ENCODE measurements around the gene NEDD4. TPM values are rescaled to one million over a fixed set of nuclear protein-coding genes. Genes with fewer than 3 reads are reported as not detected.
"Not testable (repeated sequence)": the region's sequence is repeated elsewhere in the genome, so short reads cannot be mapped to it uniquely, and the experiment has no call there.

Gene NEDD4
- total RNA-seq, 2 experiments from 2014 or later = 18.5 to 18.7 TPM

- H3K36me3 Mint-ChIP-seq = peaks cover 2% of the 10 kb centered on the region
- no peak overlapping the region for H3K4me3 Mint-ChIP-seq
- H3K9me3 Mint-ChIP-seq = no peaks in the 10 kb centered on the region
- POLR2A ChIA-PET = no interaction called here
- H3K27ac Mint-ChIP-seq = peak overlapping the region; percentile 33
- peaks cover 17% of the 10 kb centered on the region for H3K4me1 Mint-ChIP-seq (ENCODE audit: low read depth)
- CTCF ChIA-PET = interaction anchor here (2.2 kb wide), 1 partner anchor 16 kb away, joined by 8 read pairs; no protein-coding TSS in a partner anchor
- intact Hi-C loops (cut with micrococcal nuclease) = no loop called here
- no peak for DNase-seq
- H3K27me3 Mint-ChIP-seq = no peaks in the 10 kb centered on the region
Measured at GRCh38 chr15:55829826-55830225, 163.6 kb downstream of the NEDD4 start.

- H3K36me3 Mint-ChIP-seq = peaks cover 2% of the 10 kb centered on the region
- no peaks in the 10 kb centered on the region for H3K9me3 Mint-ChIP-seq
- ChIA-PET CTCF (no interaction called here), POLR2A (no interaction called here)
- no peak overlapping the region for H3K4me3 Mint-ChIP-seq
- intact Hi-C loops (cut with micrococcal nuclease) = no loop called here
- no peak for DNase-seq
- no peaks in the 10 kb centered on the region for H3K27me3 Mint-ChIP-seq
- peaks cover 17% of the 10 kb centered on the region for H3K4me1 Mint-ChIP-seq (ENCODE audit: low read depth)
- no peak overlapping the region for H3K27ac Mint-ChIP-seq
Measured at GRCh38 chr15:55827955-55828354, 165.5 kb downstream of the NEDD4 start.

- no peaks in the 10 kb centered on the region for H3K9me3 Mint-ChIP-seq
- H3K4me1 Mint-ChIP-seq (ENCODE audit: low read depth) = peaks cover 17% of the 10 kb centered on the region
- no peaks in the 10 kb centered on the region for H3K27me3 Mint-ChIP-seq
- intact Hi-C loops (cut with micrococcal nuclease) = no loop called here
- H3K36me3 Mint-ChIP-seq = no peaks in the 10 kb centered on the region
- ChIA-PET POLR2A (no interaction called here), CTCF (no interaction called here)
- DNase-seq = no peak
- no peak overlapping the region for H3K27ac Mint-ChIP-seq
- no peak overlapping the region for H3K4me3 Mint-ChIP-seq
Measured at GRCh38 chr15:55827204-55827603, 166.2 kb downstream of the NEDD4 start.

GRCh38 chr15:55824857-55825613 lies 168.4 kb downstream of the NEDD4 start:
- CTCF ChIA-PET = interaction anchor here (1.4 kb wide), 2 partner anchors 21 to 50 kb away, joined by 4 to 6 read pairs; no protein-coding TSS in a partner anchor
- Mint-ChIP-seq H3K27ac (no peak overlapping the region), H3K27me3 (peaks cover 3% of the 10 kb centered on the region), H3K9me3 (no peaks in the 10 kb centered on the region), H3K4me1 (ENCODE audit: low read depth) (peaks cover 12% of the 10 kb centered on the region), H3K4me3 (no peak overlapping the region), H3K36me3 (no peaks in the 10 kb centered on the region)
- POLR2A ChIA-PET = no interaction called here
- intact Hi-C loops (cut with micrococcal nuclease) = no loop called here
- DNase-seq = no peak

GRCh38 chr15:55823699-55824340 lies 169.6 kb downstream of the NEDD4 start:
- no peaks in the 10 kb centered on the region for H3K9me3 Mint-ChIP-seq
- H3K27ac Mint-ChIP-seq = no peak overlapping the region
- no peak overlapping the region for H3K4me3 Mint-ChIP-seq
- no peak for DNase-seq
- no peaks in the 10 kb centered on the region for H3K36me3 Mint-ChIP-seq
- H3K4me1 Mint-ChIP-seq (ENCODE audit: low read depth) = peaks cover under 1% of the 10 kb centered on the region
- ChIA-PET CTCF (no interaction called here), POLR2A (no interaction called here)
- intact Hi-C loops (cut with micrococcal nuclease) = no loop called here
- H3K27me3 Mint-ChIP-seq = peaks cover 3% of the 10 kb centered on the region

- peaks cover 3% of the 10 kb centered on the region for H3K27me3 Mint-ChIP-seq
- POLR2A ChIA-PET = no interaction called here
- H3K4me1 Mint-ChIP-seq (ENCODE audit: low read depth) = no peaks in the 10 kb centered on the region
- H3K4me3 Mint-ChIP-seq = no peak overlapping the region
- intact Hi-C loops (cut with micrococcal nuclease) = no loop called here
- no peak overlapping the region for H3K27ac Mint-ChIP-seq
- no peaks in the 10 kb centered on the region for H3K36me3 Mint-ChIP-seq
- H3K9me3 Mint-ChIP-seq = no peaks in the 10 kb centered on the region
- DNase-seq = no peak
- CTCF ChIA-PET = no interaction called here
Measured at GRCh38 chr15:55823191-55823670, 170.2 kb downstream of the NEDD4 start.

- H3K27me3 Mint-ChIP-seq = not testable (repeated sequence)
Measured at GRCh38 chr15:55821740-55822139, 171.7 kb downstream of the NEDD4 start.

GRCh38 chr15:55820043-55820442 lies 173.4 kb downstream of the NEDD4 start:
- intact Hi-C loops (cut with micrococcal nuclease) = no loop called here
- H3K27me3 Mint-ChIP-seq = peaks cover 3% of the 10 kb centered on the region
- POLR2A ChIA-PET = no interaction called here
- CTCF ChIA-PET = interaction anchor here (0.7 kb wide), 1 partner anchor 190 kb away, joined by 3 read pairs; no protein-coding TSS in a partner anchor
- no peak overlapping the region for H3K4me3 Mint-ChIP-seq
- H3K36me3 Mint-ChIP-seq = no peaks in the 10 kb centered on the region
- no peaks in the 10 kb centered on the region for H3K4me1 Mint-ChIP-seq (ENCODE audit: low read depth)
- H3K27ac Mint-ChIP-seq = no peak overlapping the region
- H3K9me3 Mint-ChIP-seq = no peaks in the 10 kb centered on the region
- DNase-seq = no peak

More at GRCh38 chr15:55821740-55822139, 171.7 kb downstream of the NEDD4 start:
- H3K4me3 Mint-ChIP-seq; H3K4me1 Mint-ChIP-seq (ENCODE audit: low read depth); H3K36me3 Mint-ChIP-seq; H3K27ac Mint-ChIP-seq; intact Hi-C loops (cut with micrococcal nuclease); DNase-seq; H3K9me3 Mint-ChIP-seq; CTCF ChIA-PET: not testable (repeated sequence)
- POLR2A ChIA-PET = interaction anchor here (0.6 kb wide), 1 partner anchor 1300 kb away, joined by 3 read pairs; no protein-coding TSS in a partner anchor

GRCh38 chr15:55819397-55820034 lies 173.9 kb downstream of the NEDD4 start:
- ChIA-PET POLR2A (no interaction called here), CTCF (no interaction called here)
- no peak for DNase-seq
- Mint-ChIP-seq H3K9me3 (no peaks in the 10 kb centered on the region), H3K36me3 (no peaks in the 10 kb centered on the region), H3K27ac (no peak overlapping the region), H3K4me1 (ENCODE audit: low read depth) (no peaks in the 10 kb centered on the region), H3K4me3 (no peak overlapping the region), H3K27me3 (peaks cover 3% of the 10 kb centered on the region)
- intact Hi-C loops (cut with micrococcal nuclease) = no loop called here

GRCh38 chr15:55816017-55816416 lies 177.4 kb downstream of the NEDD4 start:
- Mint-ChIP-seq H3K9me3 (no peaks in the 10 kb centered on the region), H3K4me3 (no peak overlapping the region), H3K27ac (no peak overlapping the region), H3K4me1 (ENCODE audit: low read depth) (no peaks in the 10 kb centered on the region), H3K36me3 (no peaks in the 10 kb centered on the region), H3K27me3 (peaks cover 3% of the 10 kb centered on the region)
- intact Hi-C loops (cut with micrococcal nuclease) = no loop called here
- ChIA-PET POLR2A (no interaction called here), CTCF (interaction anchor here (1.0 kb wide), 1 partner anchor 30 kb away, joined by 4 read pairs; no protein-coding TSS in a partner anchor)
- DNase-seq = no peak

- CTCF ChIA-PET = no interaction called here
Measured at GRCh38 chr15:55802600-55803376, 190.6 kb downstream of the NEDD4 start.

GRCh38 chr15:55800216-55800615 lies 193.2 kb downstream of the NEDD4 start:
- POLR2A ChIA-PET = no interaction called here
- H3K27ac Mint-ChIP-seq = no peak overlapping the region
- H3K36me3 Mint-ChIP-seq = no peaks in the 10 kb centered on the region
- peaks cover 10% of the 10 kb centered on the region for H3K27me3 Mint-ChIP-seq
- H3K4me1 Mint-ChIP-seq (ENCODE audit: low read depth) = peaks cover 2% of the 10 kb centered on the region
- CTCF ChIA-PET = interaction anchor here (1.2 to 1.8 kb wide), 2 partner anchors 150 to 152 kb away, joined by 4 read pairs; no protein-coding TSS in a partner anchor
- intact Hi-C loops (cut with micrococcal nuclease) = no loop called here
- H3K9me3 Mint-ChIP-seq = no peaks in the 10 kb centered on the region
- no peak overlapping the region for H3K4me3 Mint-ChIP-seq
- DNase-seq = no peak

More at GRCh38 chr15:55802600-55803376, 190.6 kb downstream of the NEDD4 start:
- Mint-ChIP-seq H3K27me3 (peaks cover 8% of the 10 kb centered on the region), H3K27ac (no peak overlapping the region), H3K9me3 (no peaks in the 10 kb centered on the region), H3K4me1 (ENCODE audit: low read depth) (peaks cover 2% of the 10 kb centered on the region), H3K36me3 (no peaks in the 10 kb centered on the region), H3K4me3 (no peak overlapping the region)
- intact Hi-C loops (cut with micrococcal nuclease) = no loop called here
- no peak for DNase-seq
- POLR2A ChIA-PET = no interaction called here

All from activated CD4-positive, alpha-beta memory T cell treated with anti-CD3 and anti-CD28 coated beads for 36 hours (primary cell).